PC-3 (cell line): Measurements from ENCODE around the gene DLGAP1.

Experiments
- EZH2phosphoT487 ChIP-seq: fragments of 300-600 bp; sonication (generic); IDR thresholded peaks from 2 replicates; pipeline ENCODE4 v1.6.1; 2018; ENCODE audit warnings: mild to moderate bottlenecking, antibody characterized with exemption, low read length, borderline replicate concordance
- TF ChIP-seq, protein P1 (sequence below): fragments of 300-600 bp; sonication (generic); conservative IDR thresholded peaks from 2 replicates; pipeline ENCODE4 v1.5.1; 2017; ENCODE audit warnings: antibody characterized with exemption, low read depth, mild to moderate bottlenecking, low read length

DNA sequence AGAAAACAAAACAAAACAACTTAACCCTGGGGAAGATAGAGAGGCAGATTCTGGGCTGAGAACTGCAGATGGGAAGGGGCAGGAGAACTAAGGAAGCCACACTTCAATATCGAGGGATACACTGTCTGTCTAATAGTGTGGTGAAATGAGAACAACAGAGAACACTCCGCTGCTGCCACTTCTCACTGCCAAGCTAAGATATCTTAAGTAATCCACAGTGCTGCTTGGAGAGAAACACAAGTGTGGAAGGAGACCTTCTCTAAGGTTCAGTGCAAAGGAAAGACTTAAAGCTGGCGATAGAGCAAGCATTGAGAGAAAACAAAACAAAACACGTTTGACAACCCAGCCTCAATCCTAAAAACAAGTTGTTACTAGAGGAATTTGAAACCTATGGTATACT is 37.4 kb downstream of the DLGAP1 start:
- no peak for TF ChIP-seq EZH2phosphoT487
- TF ChIP-seq, protein P1, sequence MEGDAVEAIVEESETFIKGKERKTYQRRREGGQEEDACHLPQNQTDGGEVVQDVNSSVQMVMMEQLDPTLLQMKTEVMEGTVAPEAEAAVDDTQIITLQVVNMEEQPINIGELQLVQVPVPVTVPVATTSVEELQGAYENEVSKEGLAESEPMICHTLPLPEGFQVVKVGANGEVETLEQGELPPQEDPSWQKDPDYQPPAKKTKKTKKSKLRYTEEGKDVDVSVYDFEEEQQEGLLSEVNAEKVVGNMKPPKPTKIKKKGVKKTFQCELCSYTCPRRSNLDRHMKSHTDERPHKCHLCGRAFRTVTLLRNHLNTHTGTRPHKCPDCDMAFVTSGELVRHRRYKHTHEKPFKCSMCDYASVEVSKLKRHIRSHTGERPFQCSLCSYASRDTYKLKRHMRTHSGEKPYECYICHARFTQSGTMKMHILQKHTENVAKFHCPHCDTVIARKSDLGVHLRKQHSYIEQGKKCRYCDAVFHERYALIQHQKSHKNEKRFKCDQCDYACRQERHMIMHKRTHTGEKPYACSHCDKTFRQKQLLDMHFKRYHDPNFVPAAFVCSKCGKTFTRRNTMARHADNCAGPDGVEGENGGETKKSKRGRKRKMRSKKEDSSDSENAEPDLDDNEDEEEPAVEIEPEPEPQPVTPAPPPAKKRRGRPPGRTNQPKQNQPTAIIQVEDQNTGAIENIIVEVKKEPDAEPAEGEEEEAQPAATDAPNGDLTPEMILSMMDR = no peak
